GM12878 (cell line): ENCODE measurements around the gene IRAG1. TPM values are rescaled to one million over a fixed set of nuclear protein-coding genes. Genes with fewer than 3 reads are reported as not detected.

ENCODE experiments used
- ATAC-seq: fragments of 200-7000 bp; cut with Tn5 transposase; 3 replicates; pipeline ENCODE4 v1.9.1; 2020; ENCODE audit warnings: mild to moderate bottlenecking, moderate library complexity
- BruUV-seq: library from RNA; stranded (reverse); fragments of 400-500 nt; replicated peaks from 2 replicates; lab custom pipeline; 2021; lab: Mats Ljungman, UMichigan
- CTCF ChIA-PET: fragments of 300-600 bp; sonication (Branson Sonifier 250); formaldehyde crosslinking; extraction: SDS; loops from one replicate; lab custom pipeline; 2021; ENCODE audit warnings: inconsistent platforms; lab: Yijun Ruan, JAX
- POLR2A ChIA-PET: fragments of 350-600 bp; formaldehyde crosslinking; extraction: SDS; loops from one replicate; lab custom pipeline; 2021; ENCODE audit warnings: inconsistent platforms; lab: Charles Lee
- RAD21 ChIA-PET: fragments of 300-600 bp; sonication (Branson Sonifier 250); formaldehyde crosslinking; loops from one replicate; lab custom pipeline; 2023; ENCODE audit warnings: antibody characterized with exemption; ENCODE audit not compliant: unreplicated experiment; lab: Charles Lee
- SMC1A ChIA-PET: fragments of 300-600 bp; sonication (Branson Sonifier 250); formaldehyde crosslinking; loops from one replicate; lab custom pipeline; 2023; ENCODE audit not compliant: unreplicated experiment, uncharacterized antibody; lab: Charles Lee
- DNase-seq: peaks from one replicate; pipeline ENCODE4 v3.0.0-alpha.2; 2011; ENCODE audit warnings: low read depth, low spot score
- FAIRE-seq: peaks from 3 replicates; lab custom pipeline; 2011; peaks lifted over from hg19 to GRCh38; lab: Jason Lieb, UNC
- H2AFZ ChIP-seq: 2 replicates; pipeline ENCODE4 v1.6.0; 2011; ENCODE audit warnings: low read depth, low read length, control low read depth; ENCODE audit not compliant: control insufficient read depth
- H3K27ac ChIP-seq: 2 replicates; pipeline ENCODE4 v1.5.1; 2011; ENCODE audit warnings: control low read depth; ENCODE audit not compliant: control insufficient read depth, insufficient read depth
- H3K27me3 ChIP-seq, 2 experiments: replicated peaks in 1 of 2; 2 replicates each; pipeline versions ENCODE4 v1.6.0 to v1.6.1; 2011; ENCODE audit warnings: low read length in 1 of 2; ENCODE audit not compliant: control insufficient read depth in 2 of 2, insufficient read depth in 2 of 2
- H3K36me3 ChIP-seq, 2 experiments: 2 replicates each; pipeline ENCODE4 v1.5.1; 2011; ENCODE audit warnings: low read length in 1 of 2; ENCODE audit not compliant: control insufficient read depth in 2 of 2, insufficient read depth in 2 of 2
- H3K4me1 ChIP-seq: 2 replicates; pipeline ENCODE4 v1.6.1; 2011; ENCODE audit warnings: mild to moderate bottlenecking, low read length, moderate library complexity, mixed read lengths; ENCODE audit not compliant: control insufficient read depth, insufficient read depth
- H3K4me2 ChIP-seq: 2 replicates; pipeline ENCODE4 v1.6.0; 2011; ENCODE audit warnings: control low read depth; ENCODE audit not compliant: control insufficient read depth, insufficient read depth
- H3K4me3 ChIP-seq: fragments of 200-600 bp; sonication (generic); 2 replicates; pipeline ENCODE4 v1.5.1; 2016
- H3K79me2 ChIP-seq: 2 replicates; pipeline ENCODE4 v1.6.0; 2011; ENCODE audit warnings: low read length; ENCODE audit not compliant: control insufficient read depth, insufficient read depth
- H3K9ac ChIP-seq: 2 replicates; pipeline ENCODE4 v1.8.0; 2011; ENCODE audit warnings: low read length, control low read depth, mixed read lengths; ENCODE audit not compliant: control insufficient read depth, insufficient read depth
- H3K9me3 ChIP-seq: replicated peaks from 3 replicates; pipeline ENCODE4 v1.5.1; 2011; ENCODE audit warnings: mild to moderate bottlenecking, low read length; ENCODE audit not compliant: control insufficient read depth, insufficient read depth
- H4K20me1 ChIP-seq: 2 replicates; pipeline ENCODE4 v1.6.0; 2011; ENCODE audit not compliant: control insufficient read depth, insufficient read depth
- EZH2 ChIP-seq: IDR thresholded peaks from 2 replicates; pipeline ENCODE4 v1.6.1; 2012; ENCODE audit warnings: low read depth, mild to moderate bottlenecking, control low read depth, inconsistent platforms, low read length, borderline replicate concordance; ENCODE audit not compliant: control insufficient read depth
- KAT2A ChIP-seq: conservative IDR thresholded peaks from 2 replicates; pipeline ENCODE4 v1.6.1; 2011; ENCODE audit warnings: low read depth, low read length; ENCODE audit not compliant: control insufficient read depth
- MTA2 ChIP-seq: fragments of 450-650 bp; IDR thresholded peaks from 2 replicates; pipeline ENCODE4 v1.6.1; 2016; ENCODE audit warnings: low read depth, mild to moderate bottlenecking, moderate library complexity
- MYC ChIP-seq: IDR thresholded peaks from 2 replicates; pipeline ENCODE4 v1.6.1; 2011; ENCODE audit warnings: mild to moderate bottlenecking, low read length, moderate library complexity, inconsistent platforms; ENCODE audit not compliant: insufficient read depth, insufficient replicate concordance, insufficient read length, severe bottlenecking
- RAD21 ChIP-seq: IDR thresholded peaks from 2 replicates; pipeline ENCODE4 v1.6.1; 2011; ENCODE audit warnings: mild to moderate bottlenecking, low read depth, low read length, moderate library complexity; ENCODE audit not compliant: insufficient read depth
- REST ChIP-seq: IDR thresholded peaks from 2 replicates; pipeline ENCODE4 v1.6.1; 2012; ENCODE audit warnings: mild to moderate bottlenecking, low read depth, low read length
- TBL1XR1 ChIP-seq: IDR thresholded peaks from 2 replicates; pipeline ENCODE4 v1.6.1; 2012; ENCODE audit warnings: low read depth, low read length, improper control_type of control experiment
- USF2 ChIP-seq: IDR thresholded peaks from 2 replicates; pipeline ENCODE4 v1.6.1; 2011; ENCODE audit warnings: low read depth, low read length, improper control_type of control experiment, borderline replicate concordance
- ZBTB4 ChIP-seq: fragments of 450-650 bp; formaldehyde crosslinking; IDR thresholded peaks from 2 replicates; pipeline ENCODE4 v1.4.0; 2022; ENCODE audit warnings: mild to moderate bottlenecking, moderate library complexity
- ZBTB40 ChIP-seq: fragments of 450-650 bp; IDR thresholded peaks from 2 replicates; pipeline ENCODE4 v1.6.1; 2016; ENCODE audit warnings: mild to moderate bottlenecking, moderate library complexity, borderline replicate concordance
- WGBS: methylation state at CpG from one replicate; pipeline ENCODE4 v1.1.6; 2016; ENCODE audit warnings: low lambda C conversion rate; ENCODE audit not compliant: insufficient replicate concordance, insufficient coverage; ENCODE audit errors: missing lambda C conversion rate; 5-methylcytosine and 5-hydroxymethylcytosine counted together
- in situ Hi-C: fragments of 300-500 bp; cut with MboI; formaldehyde crosslinking; loops from 9 replicates; pipeline ENCODE4 v1.14.3; 2018; ENCODE audit warnings: mixed read lengths
- intact Hi-C: fragments of 100-400 bp; cut with micrococcal nuclease; formaldehyde crosslinking; loops from one replicate; pipeline ENCODE4 v1.14.2; 2022; ENCODE audit not compliant: unreplicated experiment
- polyA plus RNA-seq, 11 experiments: library from polyadenylated mRNA; depleted of rRNA in 4 of 11; unstranded in 6 of 11; stranded (reverse) in 5 of 11; fragments of >200 nt; fragmentation: Nextera tagmentation in 4 of 11; fragmentation: Illumina TruSeq in 1 of 11; extraction: Ambion mirVana in 4 of 11; extraction: Trizol in 1 of 11; gene quantifications; 1 replicate in 1 of 11; 2 replicates in 10 of 11; pipeline versions ENCODE4 v1.2.1 to v1.2.3, GENCODE V29; 2011 to 2016; ENCODE audit warnings: inconsistent platforms in 2 of 11, missing spikeins in 2 of 11, low read depth in 1 of 11
- total RNA-seq, 4 experiments: library from RNA; depleted of rRNA in 3 of 4; stranded (reverse); fragments of >200 nt in 3 of 4; fragmentation: Illumina TruSeq in 1 of 4; extraction: Trizol in 1 of 4; gene quantifications; 2 replicates each; pipeline versions ENCODE4 v1.2.1 to v1.2.3, GENCODE V29; 2013 to 2021

The IRAG1 gene
- total and polyA plus RNA-seq, 10 of the 15 experiments (the other 5 are each of a cell fraction or from before 2014, with no cell fraction given): 0.02 to 0.18 (median 0.06) TPM; not detected in 4

GRCh38 chr11:10716543-10717259 is 23.1 kb upstream of the IRAG1 start:
- Histone ChIP-seq H3K27me3 (no peaks in the 10 kb centered on the region; a peak in 1 of 4 replicates), H3K4me3 (no peak overlapping the region), H2AFZ (no peak overlapping the region), H3K4me1 (no peaks in the 10 kb centered on the region), H3K4me2 (no peak overlapping the region), H3K9me3 (no peaks in the 10 kb centered on the region), H3K36me3 (no peaks in the 10 kb centered on the region), H3K79me2 (no peaks in the 10 kb centered on the region), H3K27ac (no peak overlapping the region), H3K9ac (no peak overlapping the region), H4K20me1 (no peaks in the 10 kb centered on the region)
- ATAC-seq (no peak), DNase-seq (no peak), FAIRE-seq (no peak)
- CTCF ChIA-PET: interaction anchor here (0.7 kb wide), 1 partner anchor 315 kb away, joined by 3 read pairs; no protein-coding TSS in a partner anchor
- in situ Hi-C loops (no loop called here), intact Hi-C loops (no loop called here)
- 36% methylated on average over 9 of the region's 9 CpGs for WGBS
- no TSS peak for BruUV-seq
- RAD21 ChIA-PET: no interaction called here
- SMC1A ChIA-PET: interaction anchor here (0.6 kb wide), 1 partner anchor 54 kb away, joined by 3 read pairs; no protein-coding TSS in a partner anchor
- POLR2A ChIA-PET: no interaction called here
- TF ChIP-seq KAT2A (no peak), ZBTB4 (no peak), MTA2 (no peak), MYC (no peak), ZBTB40 (no peak), REST (no peak), EZH2 (no peak), RAD21 (no peak), TBL1XR1 (no peak), USF2 (no peak)
